DMS114 treated with DMSO at 0.1 percent for 48 hours (cell line): ENCODE data around the gene TMBIM4.

Source experiments
- DNase-seq: peaks from one replicate; lab custom pipeline; 2025; ENCODE audit not compliant: unreplicated experiment; lab: John Stamatoyannopoulos, UW

TMBIM4 gene

GRCh38 chr12:66142826-66143225, 27.0 kb downstream of the TMBIM4 start:
- no peak for DNase-seq

GRCh38 chr12:66141299-66141698, 28.5 kb downstream of the TMBIM4 start:
- no peak for DNase-seq

- DNase-seq, result no peak
Measured at GRCh38 chr12:66140731-66141130, 29.1 kb downstream of the TMBIM4 start.

GRCh38 chr12:66139328-66139727, 30.5 kb downstream of the TMBIM4 start:
- no peak for DNase-seq

GRCh38 chr12:66137937-66138336, 31.9 kb downstream of the TMBIM4 start:
- DNase-seq, result no peak

GRCh38 chr12:66132408-66132807, 37.4 kb downstream of the TMBIM4 start:
- DNase-seq, result no peak

GRCh38 chr12:66131067-66131688, 38.6 kb downstream of the TMBIM4 start:
- no peak for DNase-seq

GRCh38 chr12:66130267-66131066, 39.3 kb downstream of the TMBIM4 start, which contains the start of gene LLPH:
Gene LLPH (minus strand): TSS chr12:66130750. CDS start chr12:66129106, 1,644 bp downstream.
- peak; percentile 79 for DNase-seq

- no peak for DNase-seq
Measured at GRCh38 chr12:66129934-66130266, 39.9 kb downstream of the TMBIM4 start.

- no peak for DNase-seq
Measured at GRCh38 chr12:66127650-66128049, 42.1 kb downstream of the TMBIM4 start.

GRCh38 chr12:66120477-66120876, 49.3 kb downstream of the TMBIM4 start:
- no peak for DNase-seq

GRCh38 chr12:66119870-66120241, 49.9 kb downstream of the TMBIM4 start:
- DNase-seq, result no peak

GRCh38 chr12:66119229-66119869, 50.4 kb downstream of the TMBIM4 start:
- DNase-seq, result no peak

GRCh38 chr12:66118240-66118891, 51.4 kb downstream of the TMBIM4 start:
- DNase-seq, result no peak

GRCh38 chr12:66117242-66117641, 52.6 kb downstream of the TMBIM4 start:
- no peak for DNase-seq

GRCh38 chr12:66115071-66115600, 54.7 kb downstream of the TMBIM4 start:
- DNase-seq, result no peak

- DNase-seq, result no peak
Measured at GRCh38 chr12:66113471-66113870, 56.3 kb downstream of the TMBIM4 start.

GRCh38 chr12:66111605-66112004, 58.2 kb downstream of the TMBIM4 start:
- no peak for DNase-seq

GRCh38 chr12:66109056-66109455, 60.7 kb downstream of the TMBIM4 start:
- no peak for DNase-seq

GRCh38 chr12:66108386-66108785, 61.4 kb downstream of the TMBIM4 start:
- no peak for DNase-seq

GRCh38 chr12:66107451-66107915, 62.3 kb downstream of the TMBIM4 start:
- DNase-seq, result peak; percentile 87
